Thyroid gland (tissue), 4 donors: Measurements from ENCODE around the gene SORCS2.

Experiments used
- POLR2A ChIP-seq, 2 donors: fragments of 450-650 bp; IDR thresholded peaks; one replicate each; pipeline ENCODE4 v1.6.1; 2017; ENCODE audit warnings: antibody characterized with exemption in 2 of 2, mild to moderate bottlenecking in 2 of 2, moderate library complexity in 1 of 2
- TF ChIP-seq, protein P1 (sequence below), 6 experiments: fragments of 200-600 bp in 3 of 6; fragments of 450-650 bp in 3 of 6; sonication (generic) in 3 of 6; IDR thresholded peaks; one replicate each; pipeline ENCODE4 v1.5.1; 2016 to 2019; ENCODE audit warnings: antibody characterized with exemption in 6 of 6, mild to moderate bottlenecking in 2 of 6, inconsistent platforms in 1 of 6, moderate library complexity in 1 of 6

DNA sequence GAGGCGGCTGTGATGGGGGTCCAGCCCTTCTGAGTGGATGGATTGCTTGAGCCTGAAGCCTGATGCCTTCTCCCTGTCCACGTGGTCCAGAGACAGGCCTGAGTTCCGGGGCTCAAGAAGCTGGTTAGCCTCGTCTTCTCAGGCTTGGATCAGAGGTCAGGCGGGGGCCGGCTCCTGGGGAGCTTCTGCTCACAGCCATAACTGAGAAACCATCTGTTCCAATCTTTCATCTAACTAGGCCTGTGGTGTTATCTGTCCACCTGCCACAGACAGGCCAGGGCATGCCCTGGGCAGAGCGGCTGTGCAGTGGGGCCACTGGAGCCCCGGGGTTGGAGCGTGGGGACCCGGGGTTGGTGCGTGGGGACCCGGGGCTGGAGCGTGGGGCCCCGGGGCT, 63.1 kb downstream of the SORCS2 start:
- TF ChIP-seq, protein P1, sequence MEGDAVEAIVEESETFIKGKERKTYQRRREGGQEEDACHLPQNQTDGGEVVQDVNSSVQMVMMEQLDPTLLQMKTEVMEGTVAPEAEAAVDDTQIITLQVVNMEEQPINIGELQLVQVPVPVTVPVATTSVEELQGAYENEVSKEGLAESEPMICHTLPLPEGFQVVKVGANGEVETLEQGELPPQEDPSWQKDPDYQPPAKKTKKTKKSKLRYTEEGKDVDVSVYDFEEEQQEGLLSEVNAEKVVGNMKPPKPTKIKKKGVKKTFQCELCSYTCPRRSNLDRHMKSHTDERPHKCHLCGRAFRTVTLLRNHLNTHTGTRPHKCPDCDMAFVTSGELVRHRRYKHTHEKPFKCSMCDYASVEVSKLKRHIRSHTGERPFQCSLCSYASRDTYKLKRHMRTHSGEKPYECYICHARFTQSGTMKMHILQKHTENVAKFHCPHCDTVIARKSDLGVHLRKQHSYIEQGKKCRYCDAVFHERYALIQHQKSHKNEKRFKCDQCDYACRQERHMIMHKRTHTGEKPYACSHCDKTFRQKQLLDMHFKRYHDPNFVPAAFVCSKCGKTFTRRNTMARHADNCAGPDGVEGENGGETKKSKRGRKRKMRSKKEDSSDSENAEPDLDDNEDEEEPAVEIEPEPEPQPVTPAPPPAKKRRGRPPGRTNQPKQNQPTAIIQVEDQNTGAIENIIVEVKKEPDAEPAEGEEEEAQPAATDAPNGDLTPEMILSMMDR (IDR thresholded peaks at IDR 0.05): no peak
- TF ChIP-seq POLR2A (IDR thresholded peaks at IDR 0.05): no peak
